Measurements from ENCODE around the gene ERBB2.

- TF ChIP-seq POLR2A (IDR thresholded peaks at IDR 0.05), result no peak
- TF ChIP-seq EP300 (IDR thresholded peaks at IDR 0.05), result no peak
These were observed 22.1 kb upstream of the ERBB2 start for GRCh38 chr17:39677542-39678339.

All from suprapubic skin (tissue), 2 donors.